Activated T-cell treated with anti-CD3 and anti-CD28 coated beads, Interleukin-2, amount 50 U/mL, for 72 hours (primary cell): Measurements from ENCODE around the gene HEXD. TPM values are rescaled to one million over a fixed set of nuclear protein-coding genes. Genes with fewer than 3 reads are reported as not detected.
"Not testable (repeated sequence)": the region's sequence is repeated elsewhere in the genome, so short reads cannot be mapped to it uniquely, and the experiment has no call there.

Experiments used
- ATAC-seq, 2 donors: fragments of 150-1000 bp; cut with Tn5 transposase; replicated peaks in 1 of 2; 2 replicates each; pipeline ENCODE4 v1.10.0; 2021; ENCODE audit warnings: moderate library complexity in 2 of 2, mild to moderate bottlenecking in 1 of 2
- DNase-seq, 2 donors: peaks; one replicate each; pipeline ENCODE4 v3.0.0; 2021 to 2022; ENCODE audit warnings: mixed read lengths in 1 of 2
- H3K27ac Mint-ChIP-seq: one replicate; pipeline ENCODE4 v1.8.0; 2022; ENCODE audit warnings: mild to moderate bottlenecking, moderate library complexity, mixed read lengths
- H3K27me3 Mint-ChIP-seq: one replicate; pipeline ENCODE4 v1.8.0; 2022; ENCODE audit warnings: low read depth, mixed read lengths
- H3K36me3 Mint-ChIP-seq, 2 donors: one replicate each; pipeline ENCODE4 v1.8.0; 2022; ENCODE audit warnings: mixed read lengths in 2 of 2, mild to moderate bottlenecking in 1 of 2; ENCODE audit not compliant: insufficient read depth in 2 of 2
- H3K4me1 Mint-ChIP-seq: one replicate; pipeline ENCODE4 v1.8.0; 2022; ENCODE audit warnings: low read depth, mixed read lengths
- H3K4me3 Mint-ChIP-seq, 2 donors: one replicate each; pipeline ENCODE4 v1.8.0; 2022; ENCODE audit warnings: mild to moderate bottlenecking in 2 of 2, mixed read lengths in 2 of 2, moderate library complexity in 2 of 2
- H3K9me3 Mint-ChIP-seq, 2 donors: one replicate each; pipeline ENCODE4 v1.8.0; 2022; ENCODE audit warnings: mixed read lengths in 2 of 2
- total RNA-seq, 2 donors: library from RNA; stranded (reverse); gene quantifications; one replicate each; pipeline ENCODE4 v1.2.3, GENCODE V29; 2022

Gene HEXD
- total RNA-seq, 2 donors from 2014 or later = 26.4 to 26.7 TPM

GRCh38 chr17:82449131-82449882 is 31.2 kb downstream of the HEXD start:
- Mint-ChIP-seq H3K36me3 (peaks cover 12 to 22% of the 10 kb centered on the region in 2 donors), H3K9me3 (peaks cover 0 to 3% of the 10 kb centered on the region in 2 donors), H3K27ac (peak overlapping the region; percentile 94), H3K27me3 (no peaks in the 10 kb centered on the region), H3K4me3 (peak overlapping the region; percentile 97 to 98), H3K4me1 (peaks cover 43% of the 10 kb centered on the region)
- peak; percentile 49 to 51 for ATAC-seq
- DNase-seq = peak; percentile 61 to 65

- peaks cover 12 to 22% of the 10 kb centered on the region in 2 donors for H3K36me3 Mint-ChIP-seq
- peak overlapping the region; percentile 94 for H3K27ac Mint-ChIP-seq
- DNase-seq (peak; percentile 49 to 52), ATAC-seq (peak; percentile 25 to 36)
- H3K27me3 Mint-ChIP-seq = no peaks in the 10 kb centered on the region
- H3K4me3 Mint-ChIP-seq = peak overlapping the region; percentile 97 to 98
- peaks cover 43% of the 10 kb centered on the region for H3K4me1 Mint-ChIP-seq
- H3K9me3 Mint-ChIP-seq = peaks cover 0 to 3% of the 10 kb centered on the region in 2 donors
Observed at GRCh38 chr17:82449883-82450356, 31.8 kb downstream of the HEXD start.

DNA sequence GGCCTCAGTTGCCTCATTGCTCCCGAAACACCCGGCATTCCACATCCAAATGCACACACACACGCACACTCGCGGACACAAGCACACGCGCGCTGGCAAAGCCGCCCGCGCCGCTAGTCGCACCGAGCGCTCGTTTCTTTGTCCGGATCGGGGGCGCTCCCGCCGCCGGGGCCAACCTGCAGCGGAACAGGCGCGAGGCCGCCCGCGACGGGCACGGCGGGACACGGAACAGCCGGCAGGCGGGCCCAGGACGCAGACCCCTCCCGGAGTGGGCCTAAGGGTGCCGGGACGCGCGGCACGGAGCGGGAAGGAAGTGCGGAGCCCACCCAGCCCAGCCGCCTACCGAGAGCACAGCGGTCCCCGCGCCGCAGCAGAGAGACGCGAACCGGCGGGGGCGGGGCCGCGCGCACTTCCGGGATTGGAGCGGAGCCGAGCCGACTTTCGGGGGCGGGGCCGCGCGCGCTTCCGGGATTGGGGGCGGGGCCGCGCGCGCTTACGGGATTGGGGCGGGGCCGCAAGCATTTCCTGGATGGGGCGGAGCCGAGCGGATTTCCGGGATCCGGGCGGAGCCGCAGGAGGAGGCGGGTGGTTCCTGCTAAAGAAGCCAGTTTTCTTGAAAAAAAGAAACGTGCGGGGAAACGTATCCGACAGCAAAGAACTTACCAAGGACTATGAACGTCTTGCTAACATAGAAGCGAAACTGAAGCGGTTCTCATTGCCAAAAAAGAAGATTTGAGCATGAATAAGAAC is 32.4 kb downstream of the HEXD start, which contains the start of gene CYBC1:
CYBC1 (minus strand) TSS at position 396 of the 750 bp plus-strand sequence. CDS start 1,498 bp downstream, outside the sequence.
- peaks cover 43% of the 10 kb centered on the region for H3K4me1 Mint-ChIP-seq
- peaks cover 0 to 3% of the 10 kb centered on the region in 2 donors for H3K9me3 Mint-ChIP-seq
- H3K27ac Mint-ChIP-seq = peak within 1 kb of the TSS; percentile 99
- DNase-seq (peak; percentile 95 to 97), ATAC-seq (peak; percentile 79 to 81)
- H3K27me3 Mint-ChIP-seq = no peaks in the 10 kb centered on the region
- H3K4me3 Mint-ChIP-seq = peak within 1 kb of the TSS; percentile 97 to 98
- H3K36me3 Mint-ChIP-seq = peaks cover 12 to 22% of the 10 kb centered on the region in 2 donors

GRCh38 chr17:82452162-82452561 is 34.0 kb downstream of the HEXD start:
- no peak for ATAC-seq
- Mint-ChIP-seq H3K36me3 (peaks cover 12 to 17% of the 10 kb centered on the region in 2 donors), H3K4me1 (peaks cover 31% of the 10 kb centered on the region), H3K27me3 (no peaks in the 10 kb centered on the region), H3K4me3 (peak overlapping the region; percentile 97 to 98), H3K27ac (peak overlapping the region; percentile 99), H3K9me3 (peaks cover 0 to 3% of the 10 kb centered on the region in 2 donors)
- DNase-seq = no peak

GRCh38 chr17:82453151-82453550 is 35.0 kb downstream of the HEXD start:
- ATAC-seq, H3K9me3 Mint-ChIP-seq, DNase-seq, H3K27me3 Mint-ChIP-seq, H3K27ac Mint-ChIP-seq, H3K4me3 Mint-ChIP-seq: not testable (repeated sequence)
- peaks cover 8 to 15% of the 10 kb centered on the region in 2 donors for H3K36me3 Mint-ChIP-seq
- peaks cover 40% of the 10 kb centered on the region for H3K4me1 Mint-ChIP-seq

DNA sequence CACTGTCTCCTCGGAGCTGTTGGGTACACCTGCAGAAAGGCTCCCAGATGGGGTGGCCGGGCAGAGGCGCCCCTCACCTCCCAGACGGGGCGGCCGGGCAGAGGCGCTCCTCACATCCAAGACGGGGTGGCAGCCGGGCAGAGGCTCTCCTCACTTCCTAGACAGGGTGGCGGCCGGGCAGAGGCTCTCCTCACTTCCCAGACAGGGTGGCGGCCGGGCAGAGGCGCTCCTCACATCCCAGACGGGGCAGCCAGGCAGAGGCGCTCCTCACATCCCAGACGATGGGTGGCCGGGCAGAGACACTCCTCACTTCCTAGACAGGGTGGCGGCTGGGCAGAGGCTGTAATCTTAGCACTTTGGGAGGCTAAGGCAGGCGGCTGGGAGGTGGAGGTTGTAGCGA is 35.6 kb downstream of the HEXD start:
- not testable (repeated sequence) for H3K27me3 Mint-ChIP-seq, H3K4me3 Mint-ChIP-seq, ATAC-seq, DNase-seq, H3K9me3 Mint-ChIP-seq
- Mint-ChIP-seq H3K27ac (peak overlapping the region; percentile 32), H3K4me1 (peaks cover 40% of the 10 kb centered on the region), H3K36me3 (peaks cover 8 to 15% of the 10 kb centered on the region in 2 donors)

DNA sequence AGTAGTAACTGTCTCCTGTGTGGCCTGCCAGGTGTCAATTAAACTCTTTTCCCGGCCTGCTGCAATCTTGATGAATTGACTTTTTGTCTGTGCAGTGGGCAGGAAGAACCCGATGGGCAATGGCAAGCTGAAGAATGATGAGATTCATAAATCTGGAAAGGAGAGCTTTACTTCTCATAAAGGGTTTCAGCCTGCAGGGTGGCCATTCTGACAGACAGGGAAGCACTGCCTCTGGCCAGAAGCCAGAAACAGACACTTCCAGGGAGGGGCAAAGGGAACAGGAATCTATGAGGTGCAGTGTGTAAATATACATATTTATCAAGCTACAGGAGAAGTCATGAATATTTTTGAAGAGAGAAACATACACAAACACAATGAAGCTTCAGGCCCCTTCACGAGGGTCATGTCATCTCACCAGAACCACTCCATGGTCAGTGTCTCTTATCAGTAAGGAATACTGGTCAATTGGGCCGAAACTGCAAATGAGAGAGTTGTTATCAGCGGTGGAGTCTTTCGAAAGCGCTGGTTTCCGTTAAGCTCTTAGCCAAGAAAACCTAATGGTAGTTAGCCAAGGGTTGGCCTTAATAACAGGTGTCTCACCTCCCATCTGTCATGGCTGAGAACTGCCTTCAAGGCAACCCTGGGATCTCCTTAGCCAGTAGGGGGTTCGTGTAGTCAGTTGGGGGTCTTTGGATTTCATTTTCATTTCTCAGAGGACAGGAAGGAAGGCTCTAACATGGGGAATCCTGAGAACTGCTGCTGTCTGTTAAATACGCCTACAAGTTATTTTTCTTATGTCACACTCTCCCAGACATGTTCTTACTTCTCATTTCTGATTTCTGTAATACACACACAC is 39.2 kb downstream of the HEXD start:
- peaks cover 0 to 1% of the 10 kb centered on the region in 2 donors for H3K9me3 Mint-ChIP-seq
- H3K4me1 Mint-ChIP-seq = peaks cover 32% of the 10 kb centered on the region
- H3K4me3 Mint-ChIP-seq = peak overlapping the region; percentile 94
- ATAC-seq (no peak), DNase-seq (no peak)
- H3K27ac Mint-ChIP-seq = peak overlapping the region; percentile 99
- H3K27me3 Mint-ChIP-seq = no peaks in the 10 kb centered on the region
- H3K36me3 Mint-ChIP-seq = peaks cover 12 to 13% of the 10 kb centered on the region in 2 donors

- DNase-seq = no peak
- no peak for ATAC-seq
- Mint-ChIP-seq H3K27me3 (no peaks in the 10 kb centered on the region), H3K4me1 (peaks cover 26% of the 10 kb centered on the region), H3K27ac (peak overlapping the region; percentile 99), H3K4me3 (peak overlapping the region; percentile 94), H3K9me3 (no peaks in the 10 kb centered on the region), H3K36me3 (peaks cover 13 to 17% of the 10 kb centered on the region in 2 donors)
Observed at GRCh38 chr17:82457929-82458178, 39.7 kb downstream of the HEXD start.

DNA sequence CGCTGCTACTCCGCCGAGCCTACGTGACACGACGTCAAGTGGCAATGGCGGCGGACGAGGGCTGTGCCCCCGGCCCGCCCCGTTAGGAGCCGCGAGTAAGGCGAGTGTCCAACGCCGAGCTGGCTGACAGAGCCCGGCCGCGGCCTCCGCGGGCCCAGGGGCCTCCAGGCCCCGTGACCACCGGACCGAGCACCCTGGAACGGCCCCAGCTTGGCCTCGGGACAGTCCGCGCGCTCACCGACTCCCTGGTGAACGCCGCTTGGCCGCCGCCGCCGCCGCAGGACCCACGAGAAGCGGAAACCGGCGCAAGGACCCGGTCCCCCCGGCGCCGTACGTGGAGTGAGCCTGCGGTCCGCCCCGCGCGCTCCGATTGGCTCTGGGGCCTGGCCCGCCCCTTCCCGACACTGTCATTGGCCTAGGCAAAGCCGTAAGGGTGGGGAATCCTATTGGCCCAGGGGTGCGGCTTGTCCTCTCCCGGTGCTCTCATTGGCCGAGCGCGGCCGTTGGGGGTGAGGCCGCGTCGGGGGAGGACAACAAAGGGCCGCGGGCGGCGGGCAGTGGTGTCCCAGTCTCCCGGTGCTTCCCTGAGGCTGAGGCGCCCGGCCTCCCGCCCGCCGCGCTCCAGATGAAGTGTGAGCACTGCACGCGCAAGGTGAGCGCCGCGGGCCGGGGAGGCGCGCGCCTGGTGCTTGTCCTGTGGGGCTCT is 40.2 kb downstream of the HEXD start, which contains the start of gene NARF:
NARF (plus strand) TSS at position 563 of the 706 bp plus-strand sequence; CDS start at position 626, 63 bp downstream.
- ATAC-seq = peak; percentile 97 to 98
- Mint-ChIP-seq H3K27me3 (no peaks in the 10 kb centered on the region), H3K4me3 (peak within 1 kb of the TSS; percentile 94), H3K4me1 (peaks cover 24% of the 10 kb centered on the region), H3K27ac (peak within 1 kb of the TSS; percentile 99), H3K9me3 (no peaks in the 10 kb centered on the region), H3K36me3 (peaks cover 13 to 16% of the 10 kb centered on the region in 2 donors)
- DNase-seq = peak; percentile 98

DNA sequence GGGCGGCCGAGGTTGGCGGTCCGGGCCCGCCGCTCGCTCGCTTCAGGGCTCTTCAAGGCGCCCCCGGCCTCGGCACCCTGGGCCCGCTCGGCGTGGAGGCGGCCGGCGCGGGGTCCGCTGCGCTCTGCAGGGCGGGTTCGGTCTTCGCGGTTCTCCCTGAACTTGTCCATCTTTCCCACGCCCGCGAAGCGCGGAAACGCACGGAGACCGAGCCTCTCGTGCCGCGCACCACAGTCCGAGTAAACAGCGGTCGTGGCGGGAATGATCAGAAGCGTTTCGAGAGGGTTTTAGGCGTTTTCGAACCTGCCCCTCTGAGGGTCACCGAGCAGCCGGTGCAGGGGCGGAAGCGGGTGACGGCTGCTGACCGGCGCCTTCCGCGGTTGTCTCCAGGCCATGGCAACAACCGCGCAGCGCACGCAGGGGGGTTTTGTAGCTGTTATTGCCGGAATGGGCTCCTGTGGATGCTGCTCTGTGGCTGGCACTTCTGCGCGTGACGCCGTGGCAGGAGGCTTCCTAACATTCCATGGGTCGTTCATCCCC is 40.8 kb downstream of the HEXD start:
- no peaks in the 10 kb centered on the region for H3K27me3 Mint-ChIP-seq
- DNase-seq (peak; percentile 44 to 50), ATAC-seq (no peak)

DNA sequence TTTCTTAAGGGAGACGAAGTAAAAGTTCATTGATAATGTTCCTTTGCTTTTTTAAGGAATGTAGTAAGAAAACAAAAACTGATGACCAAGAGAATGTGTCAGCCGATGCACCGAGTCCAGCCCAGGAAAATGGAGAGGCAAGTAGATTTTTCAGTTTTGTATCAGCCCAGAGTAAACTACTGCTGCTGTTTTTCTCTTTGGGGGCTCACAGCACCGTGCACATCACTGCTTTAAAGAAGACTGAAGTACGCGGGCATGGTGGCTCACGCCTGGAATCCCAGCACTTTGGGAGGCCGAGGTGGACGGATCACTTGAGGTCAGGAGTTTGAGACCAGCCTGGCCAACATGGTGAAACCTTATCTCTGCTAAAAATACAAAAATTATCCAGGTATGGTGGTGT is 41.8 kb downstream of the HEXD start:
- H3K4me1 Mint-ChIP-seq = peaks cover 28% of the 10 kb centered on the region
- peak overlapping the region; percentile 20 to 94 for H3K4me3 Mint-ChIP-seq
- H3K27ac Mint-ChIP-seq, H3K9me3 Mint-ChIP-seq, H3K27me3 Mint-ChIP-seq, ATAC-seq, DNase-seq: not testable (repeated sequence)
- H3K36me3 Mint-ChIP-seq = peaks cover 18% of the 10 kb centered on the region in 2 donors

More for the DNA sequence above, 40.8 kb downstream of the HEXD start:
- H3K36me3 Mint-ChIP-seq = peaks cover 13 to 15% of the 10 kb centered on the region in 2 donors
- H3K4me1 Mint-ChIP-seq = peaks cover 28% of the 10 kb centered on the region
- no peaks in the 10 kb centered on the region for H3K9me3 Mint-ChIP-seq
- H3K27ac Mint-ChIP-seq = peak overlapping the region; percentile 89
- H3K4me3 Mint-ChIP-seq = peak overlapping the region; percentile 94
